HEK293 (cell line): ENCODE results near the gene GNG4.

Experiments
- HOXA7 ChIP-seq: sonication (generic); formaldehyde crosslinking; IDR thresholded peaks from 2 replicates; pipeline ENCODE4 v1.8.1; 2022; ENCODE audit warnings: missing genetic modification reagents, borderline replicate concordance
- PRDM10 ChIP-seq: fragments of 450-650 bp; formaldehyde crosslinking; IDR thresholded peaks from 2 replicates; pipeline ENCODE4 v1.5.1; 2016; ENCODE audit warnings: missing biosample characterization, missing genetic modification characterization
- PRDM2 ChIP-seq: fragments of 450-650 bp; formaldehyde crosslinking; IDR thresholded peaks from 2 replicates; pipeline ENCODE4 v1.5.1; 2016; ENCODE audit warnings: missing biosample characterization, missing genetic modification characterization, borderline replicate concordance
- REPIN1 ChIP-seq: fragments of 450-650 bp; formaldehyde crosslinking; IDR thresholded peaks from 2 replicates; pipeline ENCODE4 v1.5.1; 2017; ENCODE audit warnings: missing biosample characterization, missing genetic modification characterization, low read depth
- SALL2 ChIP-seq: fragments of 450-650 bp; formaldehyde crosslinking; IDR thresholded peaks from 2 replicates; pipeline ENCODE4 v1.5.0; 2017; ENCODE audit warnings: missing biosample characterization, mild to moderate bottlenecking, missing genetic modification characterization, borderline replicate concordance
- ZBTB1 ChIP-seq: fragments of 450-650 bp; formaldehyde crosslinking; IDR thresholded peaks from 2 replicates; pipeline ENCODE4 v1.5.1; 2016; ENCODE audit warnings: missing biosample characterization, missing genetic modification characterization
- ZBTB11 ChIP-seq: fragments of 450-650 bp; formaldehyde crosslinking; conservative IDR thresholded peaks from 2 replicates; pipeline ENCODE4 v1.5.1; 2016; ENCODE audit warnings: low read depth, missing biosample characterization, missing genetic modification characterization
- ZFHX2 ChIP-seq: fragments of 450-650 bp; formaldehyde crosslinking; conservative IDR thresholded peaks from 2 replicates; pipeline ENCODE4 v1.5.1; 2016; ENCODE audit warnings: missing biosample characterization, missing genetic modification characterization
- ZNF211 ChIP-seq: fragments of 450-650 bp; formaldehyde crosslinking; IDR thresholded peaks from 2 replicates; pipeline ENCODE4 v1.5.1; 2016; ENCODE audit warnings: low read depth, missing biosample characterization, missing genetic modification characterization
- ZNF239 ChIP-seq: fragments of 450-650 bp; formaldehyde crosslinking; IDR thresholded peaks from 2 replicates; pipeline ENCODE4 v1.5.1; 2016; ENCODE audit warnings: missing biosample characterization, missing genetic modification characterization
- ZNF274 ChIP-seq, 2 experiments: fragments of 200-500 bp in 1 of 2; fragments of 450-650 bp in 1 of 2; sonication (Bioruptor generic) in 1 of 2; formaldehyde crosslinking in 1 of 2; IDR thresholded peaks; 2 replicates each; pipeline versions ENCODE4 v1.5.1 to v1.6.1; 2014 to 2016; ENCODE audit warnings: borderline replicate concordance in 1 of 2, inconsistent platforms in 1 of 2, low read length in 1 of 2, missing biosample characterization in 1 of 2, missing genetic modification characterization in 1 of 2
- ZNF354C ChIP-seq: fragments of 450-650 bp; formaldehyde crosslinking; IDR thresholded peaks from 2 replicates; pipeline ENCODE4 v1.5.1; 2016; ENCODE audit warnings: missing biosample characterization, missing genetic modification characterization, low read depth, borderline replicate concordance
- ZNF404 ChIP-seq: fragments of 450-650 bp; formaldehyde crosslinking; IDR thresholded peaks from 2 replicates; pipeline ENCODE4 v1.5.1; 2017; ENCODE audit warnings: missing biosample characterization, missing genetic modification characterization
- ZNF433 ChIP-seq: fragments of 450-650 bp; formaldehyde crosslinking; IDR thresholded peaks from 2 replicates; pipeline ENCODE4 v1.5.1; 2016; ENCODE audit warnings: missing biosample characterization, missing genetic modification characterization, low read depth
- ZNF549 ChIP-seq: fragments of 450-650 bp; IDR thresholded peaks from 2 replicates; pipeline ENCODE4 v1.5.1; 2018; ENCODE audit warnings: missing biosample characterization, missing genetic modification characterization, mild to moderate bottlenecking, inconsistent platforms, moderate library complexity
- ZNF585B ChIP-seq: fragments of 450-650 bp; formaldehyde crosslinking; IDR thresholded peaks from 2 replicates; pipeline ENCODE4 v1.5.1; 2016; ENCODE audit warnings: missing biosample characterization, missing genetic modification characterization
- ZSCAN4 ChIP-seq: fragments of 450-650 bp; formaldehyde crosslinking; IDR thresholded peaks from 2 replicates; pipeline ENCODE4 v1.5.1; 2017; ENCODE audit warnings: missing biosample characterization, missing genetic modification characterization
- TF ChIP-seq, protein P1 (sequence below): sonication (generic); formaldehyde crosslinking; IDR thresholded peaks from 2 replicates; pipeline ENCODE4 v1.8.1; 2022; ENCODE audit warnings: mild to moderate bottlenecking, moderate library complexity, missing genetic modification reagents
- TF ChIP-seq, protein P2 (sequence below): fragments of 450-650 bp; formaldehyde crosslinking; IDR thresholded peaks from 2 replicates; pipeline ENCODE4 v1.5.1; 2017; ENCODE audit warnings: missing biosample characterization, missing genetic modification characterization

GNG4 gene

GRCh38 chr1:235642011-235642942 lies 7.3 kb downstream of the GNG4 start (continued):
- no peak for TF ChIP-seq HOXA7
- TF ChIP-seq PRDM10 (tag by site-specific recombination), result 0 out of 2 replicates have a peak, but pooled peaks have one; percentile 18
- TF ChIP-seq ZNF274 (IDR thresholded peaks at IDR 0.05; ENCODE audit: low read length), result no peak
- TF ChIP-seq ZNF274 (tag by site-specific recombination; IDR thresholded peaks at IDR 0.05; ENCODE audit: borderline replicate concordance), result no peak
- no peak for TF ChIP-seq REPIN1 (tag by site-specific recombination)
- no peak for TF ChIP-seq ZNF239 (tag by site-specific recombination)
- TF ChIP-seq SALL2, result no peak
- peak; percentile 77 for TF ChIP-seq ZFHX2
- TF ChIP-seq, protein P1, sequence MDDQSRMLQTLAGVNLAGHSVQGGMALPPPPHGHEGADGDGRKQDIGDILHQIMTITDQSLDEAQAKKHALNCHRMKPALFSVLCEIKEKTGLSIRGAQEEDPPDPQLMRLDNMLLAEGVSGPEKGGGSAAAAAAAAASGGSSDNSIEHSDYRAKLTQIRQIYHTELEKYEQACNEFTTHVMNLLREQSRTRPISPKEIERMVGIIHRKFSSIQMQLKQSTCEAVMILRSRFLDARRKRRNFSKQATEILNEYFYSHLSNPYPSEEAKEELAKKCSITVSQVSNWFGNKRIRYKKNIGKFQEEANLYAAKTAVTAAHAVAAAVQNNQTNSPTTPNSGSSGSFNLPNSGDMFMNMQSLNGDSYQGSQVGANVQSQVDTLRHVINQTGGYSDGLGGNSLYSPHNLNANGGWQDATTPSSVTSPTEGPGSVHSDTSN, result no peak
- TF ChIP-seq, protein P2, sequence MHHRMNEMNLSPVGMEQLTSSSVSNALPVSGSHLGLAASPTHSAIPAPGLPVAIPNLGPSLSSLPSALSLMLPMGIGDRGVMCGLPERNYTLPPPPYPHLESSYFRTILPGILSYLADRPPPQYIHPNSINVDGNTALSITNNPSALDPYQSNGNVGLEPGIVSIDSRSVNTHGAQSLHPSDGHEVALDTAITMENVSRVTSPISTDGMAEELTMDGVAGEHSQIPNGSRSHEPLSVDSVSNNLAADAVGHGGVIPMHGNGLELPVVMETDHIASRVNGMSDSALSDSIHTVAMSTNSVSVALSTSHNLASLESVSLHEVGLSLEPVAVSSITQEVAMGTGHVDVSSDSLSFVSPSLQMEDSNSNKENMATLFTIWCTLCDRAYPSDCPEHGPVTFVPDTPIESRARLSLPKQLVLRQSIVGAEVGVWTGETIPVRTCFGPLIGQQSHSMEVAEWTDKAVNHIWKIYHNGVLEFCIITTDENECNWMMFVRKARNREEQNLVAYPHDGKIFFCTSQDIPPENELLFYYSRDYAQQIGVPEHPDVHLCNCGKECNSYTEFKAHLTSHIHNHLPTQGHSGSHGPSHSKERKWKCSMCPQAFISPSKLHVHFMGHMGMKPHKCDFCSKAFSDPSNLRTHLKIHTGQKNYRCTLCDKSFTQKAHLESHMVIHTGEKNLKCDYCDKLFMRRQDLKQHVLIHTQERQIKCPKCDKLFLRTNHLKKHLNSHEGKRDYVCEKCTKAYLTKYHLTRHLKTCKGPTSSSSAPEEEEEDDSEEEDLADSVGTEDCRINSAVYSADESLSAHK, result no peak
- TF ChIP-seq ZNF549 (tag by site-specific recombination), result no peak
- TF ChIP-seq ZNF585B (tag by site-specific recombination), result no peak
- TF ChIP-seq ZSCAN4 (tag by site-specific recombination), result no peak
- no peak for TF ChIP-seq ZNF354C (tag by site-specific recombination)
- TF ChIP-seq ZNF211 (tag by site-specific recombination), result no peak
- no peak for TF ChIP-seq PRDM2 (tag by site-specific recombination)
- no peak for TF ChIP-seq ZNF433 (tag by site-specific recombination)
- TF ChIP-seq ZBTB1 (tag by site-specific recombination), result no peak
- no peak for TF ChIP-seq ZBTB11
- no peak for TF ChIP-seq ZNF404
